ENCODE data around the gene KCNG4.

Gene KCNG4

GRCh38 chr16:84239909-84240308 is at the start of gene KCNG4:
KCNG4 (minus strand) TSS chr16:84240012; CDS start chr16:84237485, 2,527 bp downstream.
- no peak for TF ChIP-seq CTCF (IDR thresholded peaks at IDR 0.05; ENCODE audit: low read depth, low read length, missing control alignments)
- no peak within 1 kb of the TSS for H3K4me3 ChIP-seq (ENCODE audit: low read depth, low read length)
- no peak for DNase-seq (ENCODE audit: low read depth)

GRCh38 chr16:84288902-84289301 is 49.1 kb upstream of the KCNG4 start:
- no peak for TF ChIP-seq CTCF (IDR thresholded peaks at IDR 0.05; ENCODE audit: low read depth, low read length, missing control alignments)
- no peak overlapping the region for H3K4me3 ChIP-seq (ENCODE audit: low read depth, low read length)
- DNase-seq (ENCODE audit: low read depth) = no peak

- H3K4me3 ChIP-seq (ENCODE audit: low read depth, low read length) = no peak overlapping the region
- TF ChIP-seq CTCF (IDR thresholded peaks at IDR 0.05; ENCODE audit: low read depth, low read length, missing control alignments) = no peak
- DNase-seq (ENCODE audit: low read depth) = no peak
Measured at GRCh38 chr16:84286578-84287240, 46.9 kb upstream of the KCNG4 start.

GRCh38 chr16:84284154-84284722 is 44.4 kb upstream of the KCNG4 start:
- DNase-seq (ENCODE audit: low read depth) = no peak
- no peak for TF ChIP-seq CTCF (IDR thresholded peaks at IDR 0.05; ENCODE audit: low read depth, low read length, missing control alignments)
- no peak overlapping the region for H3K4me3 ChIP-seq (ENCODE audit: low read depth, low read length)

GRCh38 chr16:84283314-84284153 is 43.7 kb upstream of the KCNG4 start:
- no peak overlapping the region for H3K4me3 ChIP-seq (ENCODE audit: low read depth, low read length)
- DNase-seq (ENCODE audit: low read depth) = no peak
- no peak for TF ChIP-seq CTCF (IDR thresholded peaks at IDR 0.05; ENCODE audit: low read depth, low read length, missing control alignments)

- no peak for DNase-seq (ENCODE audit: low read depth)
- H3K4me3 ChIP-seq (ENCODE audit: low read depth, low read length) = no peak overlapping the region
- TF ChIP-seq CTCF (IDR thresholded peaks at IDR 0.05; ENCODE audit: low read depth, low read length, missing control alignments) = no peak
Measured at GRCh38 chr16:84282533-84282932, 42.7 kb upstream of the KCNG4 start.

Measured in GM12864 (cell line).